ENCODE results near the gene PACSIN1. TPM values are rescaled to one million over a fixed set of nuclear protein-coding genes. Genes with fewer than 3 reads are reported as not detected.

The PACSIN1 gene
- total RNA-seq, 1 experiment from 2014 or later: 5.0 TPM

DNA sequence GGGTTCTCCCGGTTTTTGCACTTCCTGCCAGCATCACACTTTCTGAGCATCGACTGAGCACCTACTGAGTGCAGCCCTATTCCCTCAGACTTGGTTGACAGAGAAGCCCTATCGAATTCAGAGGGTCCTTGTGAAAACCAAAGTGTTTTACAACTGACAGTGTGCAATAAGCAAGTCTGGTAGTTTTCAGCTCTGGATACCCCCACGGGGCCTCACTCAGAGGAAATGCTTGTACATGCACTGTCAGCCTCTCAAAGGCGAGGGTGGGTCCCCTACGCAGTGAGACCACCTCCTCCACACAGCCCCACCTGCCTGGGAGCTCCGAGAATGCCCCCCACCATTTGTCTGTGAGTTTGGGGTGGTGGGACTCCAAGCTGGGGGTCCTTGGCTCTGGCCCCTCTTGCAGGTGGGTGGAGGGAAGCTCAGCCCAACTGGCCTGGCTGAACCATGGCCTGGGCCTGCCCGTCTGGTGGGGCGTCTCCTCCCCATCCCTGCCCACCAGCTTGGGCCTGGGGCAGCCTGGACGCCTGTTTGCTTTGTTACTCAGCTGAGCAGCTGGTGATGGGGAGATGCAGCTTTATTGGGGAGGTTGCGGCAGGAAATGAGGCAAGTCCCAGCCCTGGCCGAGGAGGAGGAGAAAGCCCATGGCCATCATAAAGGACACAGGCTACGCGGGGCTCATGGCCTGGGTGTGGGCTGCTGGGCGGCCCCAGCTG, 88.6 kb downstream of the PACSIN1 start:
- H3K27me3 ChIP-seq (ENCODE audit: insufficient read depth, low read length): no peaks in the 10 kb centered on the region
- no peaks in the 10 kb centered on the region for H3K79me2 ChIP-seq (ENCODE audit: insufficient read depth, low read length)
- no peak for ATAC-seq
- H3K36me3 ChIP-seq (ENCODE audit: control insufficient read depth in 1 of 2, insufficient read depth in 2 of 2, low read length in 2 of 2): no peaks in the 10 kb centered on the region
- no peak overlapping the region for H3K9ac ChIP-seq (ENCODE audit: low read length)
- H2AFZ ChIP-seq (ENCODE audit: low read depth, low read length, poor library complexity, severe bottlenecking): no peak overlapping the region
- DNase-seq (ENCODE audit: low read depth, low spot score): no peak
- no peaks in the 10 kb centered on the region for H4K20me1 ChIP-seq (ENCODE audit: insufficient read depth)
- intact Hi-C loops (cut with micrococcal nuclease): no loop called here
- H3K4me2 ChIP-seq (ENCODE audit: low read length): no peak overlapping the region
- TF ChIP-seq EZH2phosphoT487 (IDR thresholded peaks at IDR 0.05; ENCODE audit: borderline replicate concordance) (no peak), EGR1 (IDR thresholded peaks at IDR 0.05; ENCODE audit: low read depth) (no peak), FOSL1 (IDR thresholded peaks at IDR 0.05; ENCODE audit: low read depth) (no peak), REST (IDR thresholded peaks at IDR 0.05; ENCODE audit: low read depth) (no peak), POLR2AphosphoS5 (IDR thresholded peaks at IDR 0.05; ENCODE audit: low read depth, low read length) (no peak), RAD21 (IDR thresholded peaks at IDR 0.05; ENCODE audit: low read depth) (no peak), SP1 (IDR thresholded peaks at IDR 0.05; ENCODE audit: low read depth) (no peak), MAX (IDR thresholded peaks at IDR 0.05) (no peak), YY1 (IDR thresholded peaks at IDR 0.05; ENCODE audit: extremely low read depth, insufficient replicate concordance, low read depth, low read length) (no peak), CTCF (IDR thresholded peaks at IDR 0.05 in 2 of 3, conservative IDR thresholded peaks at IDR 0.05 in 1 of 3; ENCODE audit: borderline replicate concordance in 1 of 3, insufficient read depth in 1 of 3, low read depth in 2 of 3, low read length in 2 of 3) (no peak), JUND (IDR thresholded peaks at IDR 0.05) (no peak), ELF1 (IDR thresholded peaks at IDR 0.05; ENCODE audit: borderline replicate concordance, low read depth) (no peak), SRF (IDR thresholded peaks at IDR 0.05; ENCODE audit: low read depth) (no peak), CBX3 (IDR thresholded peaks at IDR 0.05; ENCODE audit: low read depth) (no peak), POLR2A (IDR thresholded peaks at IDR 0.05; ENCODE audit: borderline replicate concordance, extremely low read depth, insufficient read depth, insufficient read length) (no peak), CEBPB (IDR thresholded peaks at IDR 0.05; ENCODE audit: low read depth) (no peak), EZH2 (IDR thresholded peaks at IDR 0.05) (no peak), ZFX (IDR thresholded peaks at IDR 0.05) (no peak)
- TF ChIP-seq, protein P1, sequence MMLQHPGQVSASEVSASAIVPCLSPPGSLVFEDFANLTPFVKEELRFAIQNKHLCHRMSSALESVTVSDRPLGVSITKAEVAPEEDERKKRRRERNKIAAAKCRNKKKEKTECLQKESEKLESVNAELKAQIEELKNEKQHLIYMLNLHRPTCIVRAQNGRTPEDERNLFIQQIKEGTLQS (IDR thresholded peaks at IDR 0.05): no peak
- no peak overlapping the region for H3K4me3 ChIP-seq (replicated peaks in 1 of 2; ENCODE audit: low read depth in 1 of 2, low read length in 2 of 2)
- no TSS peak for BruUV-seq (replicated peaks)
- RAD21 ChIA-PET (ENCODE audit: low non-redundant PET in 1 of 2, low total read pairs in 2 of 2, uncharacterized antibody in 2 of 2, unreplicated experiment in 2 of 2): no interaction called here
- no peaks in the 10 kb centered on the region for H3K9me2 ChIP-seq (ENCODE audit: insufficient read depth)
- CTCF ChIA-PET: no interaction called here
- H3K27ac ChIP-seq (ENCODE audit: low read depth, low read length): no peak overlapping the region
- peaks cover 0 to 6% of the 10 kb centered on the region in 2 experiments; a peak in 1 of 4 replicates for H3K9me3 ChIP-seq (ENCODE audit: control insufficient read depth in 1 of 2, insufficient read depth in 1 of 2, low read depth in 1 of 2, low read length in 2 of 2)
- POLR2A ChIA-PET: no interaction called here
- no peaks in the 10 kb centered on the region for H3K4me1 ChIP-seq (ENCODE audit: control insufficient read depth in 1 of 2, insufficient read depth in 2 of 2, low read length in 2 of 2)
